Measurements from ENCODE around the gene CDC25A.
A peak's percentile ranks its signal among the peaks of the same experiment; 100 is the strongest.
"Not testable (repeated sequence)": the region's sequence is repeated elsewhere in the genome, so short reads cannot be mapped to it uniquely, and the experiment has no call there.

Gene CDC25A

GRCh38 chr3:48217449-48217848 is 29.2 kb upstream of the CDC25A start:
- peaks cover 18% of the 10 kb centered on the region for H3K4me1 ChIP-seq (ENCODE audit: insufficient read depth, low read length)
- H3K4me3 ChIP-seq (ENCODE audit: low read depth in 1 of 2, low read length in 2 of 2) = no peak overlapping the region
- H3K27me3 ChIP-seq (ENCODE audit: control insufficient read depth in 1 of 2, insufficient read depth in 2 of 2, low read length in 2 of 2) = no peaks in the 10 kb centered on the region
- H3K9me3 ChIP-seq (ENCODE audit: low read length) = no peaks in the 10 kb centered on the region
- H3K27ac ChIP-seq (ENCODE audit: low read depth, low read length) = no peak overlapping the region
- H3K36me3 ChIP-seq (ENCODE audit: insufficient read depth, low read length) = no peaks in the 10 kb centered on the region
- no peak overlapping the region for H3K9ac ChIP-seq (ENCODE audit: low read length)

DNA sequence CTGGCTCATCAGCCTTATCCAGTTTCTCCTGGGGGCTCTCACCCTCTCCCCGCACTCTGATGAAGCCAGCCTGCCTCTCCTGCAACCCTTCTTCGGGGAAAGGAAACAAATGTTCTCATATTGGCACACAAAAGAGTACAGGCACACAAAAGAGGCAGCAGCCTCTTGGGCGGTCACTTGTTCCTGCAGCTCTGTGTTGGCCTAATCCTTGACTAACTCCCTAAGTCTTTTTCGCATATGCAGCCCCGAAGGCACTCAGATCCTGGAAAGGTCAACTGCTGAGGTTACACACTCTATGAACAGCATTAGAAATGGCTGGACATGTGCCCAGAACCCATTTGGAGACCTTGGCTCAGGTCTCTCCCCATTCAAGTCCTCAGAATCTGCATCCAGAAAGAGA is 27.7 kb upstream of the CDC25A start:
- Histone ChIP-seq H3K27me3 (ENCODE audit: control insufficient read depth in 1 of 2, insufficient read depth in 2 of 2, low read length in 2 of 2) (no peaks in the 10 kb centered on the region), H3K9ac (ENCODE audit: low read length) (no peak overlapping the region), H3K4me3 (ENCODE audit: low read depth in 1 of 2, low read length in 2 of 2) (no peak overlapping the region), H3K36me3 (ENCODE audit: insufficient read depth, low read length) (no peaks in the 10 kb centered on the region), H3K4me1 (ENCODE audit: insufficient read depth, low read length) (peaks cover 18% of the 10 kb centered on the region), H3K9me3 (ENCODE audit: low read length) (no peaks in the 10 kb centered on the region), H3K27ac (ENCODE audit: low read depth, low read length) (no peak overlapping the region)

DNA sequence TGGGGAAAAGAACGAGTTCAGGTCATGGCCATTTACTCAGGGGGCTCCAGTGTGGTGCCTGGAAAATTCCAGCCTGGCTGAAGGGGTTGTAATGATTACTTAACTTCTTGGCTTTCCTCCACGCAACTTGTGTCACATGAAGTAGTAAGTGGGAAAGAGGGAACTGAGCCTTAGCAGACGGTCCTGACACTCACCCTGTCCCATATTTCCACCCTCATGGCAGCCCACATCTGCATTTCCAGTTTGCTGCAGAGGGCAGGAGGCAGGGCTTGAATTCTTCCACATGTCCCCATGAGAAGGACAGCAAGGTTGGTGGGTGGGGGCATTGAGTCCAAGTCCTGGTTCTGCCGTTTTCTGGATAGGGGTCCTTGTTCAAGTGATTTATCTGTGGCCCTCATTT is 27.2 kb upstream of the CDC25A start:
- H3K9ac ChIP-seq (ENCODE audit: low read length) = no peak overlapping the region
- no peaks in the 10 kb centered on the region for H3K27me3 ChIP-seq (ENCODE audit: control insufficient read depth in 1 of 2, insufficient read depth in 2 of 2, low read length in 2 of 2)
- no peaks in the 10 kb centered on the region for H3K36me3 ChIP-seq (ENCODE audit: insufficient read depth, low read length)
- H3K9me3 ChIP-seq (ENCODE audit: low read length) = no peaks in the 10 kb centered on the region
- H3K4me3 ChIP-seq (ENCODE audit: low read depth in 1 of 2, low read length in 2 of 2) = no peak overlapping the region
- H3K27ac ChIP-seq (ENCODE audit: low read depth, low read length) = peak overlapping the region; percentile 6
- H3K4me1 ChIP-seq (ENCODE audit: insufficient read depth, low read length) = peaks cover 18% of the 10 kb centered on the region

- Histone ChIP-seq H3K4me3 (ENCODE audit: low read depth in 1 of 2, low read length in 2 of 2) (no peak overlapping the region), H3K4me1 (ENCODE audit: insufficient read depth, low read length) (peaks cover 18% of the 10 kb centered on the region), H3K36me3 (ENCODE audit: insufficient read depth, low read length) (no peaks in the 10 kb centered on the region), H3K27ac (ENCODE audit: low read depth, low read length) (peak overlapping the region; percentile 6), H3K9ac (ENCODE audit: low read length) (no peak overlapping the region), H3K27me3 (ENCODE audit: control insufficient read depth in 1 of 2, insufficient read depth in 2 of 2, low read length in 2 of 2) (no peaks in the 10 kb centered on the region), H3K9me3 (ENCODE audit: low read length) (no peaks in the 10 kb centered on the region)
Measured at GRCh38 chr3:48215019-48215418, 26.8 kb upstream of the CDC25A start.

- H3K27ac ChIP-seq (ENCODE audit: low read depth, low read length) = no peak overlapping the region
- no peaks in the 10 kb centered on the region for H3K27me3 ChIP-seq (ENCODE audit: control insufficient read depth in 1 of 2, insufficient read depth in 2 of 2, low read length in 2 of 2)
- no peaks in the 10 kb centered on the region for H3K9me3 ChIP-seq (ENCODE audit: low read length)
- H3K9ac ChIP-seq (ENCODE audit: low read length) = no peak overlapping the region
- H3K4me3 ChIP-seq (ENCODE audit: low read depth in 1 of 2, low read length in 2 of 2) = no peak overlapping the region
- H3K4me1 ChIP-seq (ENCODE audit: insufficient read depth, low read length) = peaks cover 18% of the 10 kb centered on the region
- no peaks in the 10 kb centered on the region for H3K36me3 ChIP-seq (ENCODE audit: insufficient read depth, low read length)
Measured at GRCh38 chr3:48214225-48214624, 26.0 kb upstream of the CDC25A start.

DNA sequence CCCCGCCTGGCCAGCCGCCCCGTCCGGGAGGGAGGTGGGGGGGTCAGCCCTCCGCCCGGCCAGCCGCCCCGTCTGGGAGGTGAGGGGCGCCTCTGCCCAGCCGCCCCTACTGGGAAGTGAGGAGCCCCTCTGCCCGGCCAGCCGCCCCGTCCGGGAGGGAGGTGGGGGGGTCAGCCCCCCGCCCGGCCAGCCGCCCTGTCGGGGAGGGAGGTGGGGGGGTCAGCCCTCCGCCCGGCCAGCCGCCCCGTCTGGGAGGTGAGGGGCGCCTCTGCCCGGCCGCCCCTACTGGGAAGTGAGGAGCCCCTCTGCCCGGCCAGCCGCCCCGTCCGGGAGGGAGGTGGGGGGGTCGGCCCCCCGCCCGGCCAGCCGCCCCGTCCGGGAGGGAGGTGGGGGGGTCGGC is 23.6 kb upstream of the CDC25A start:
- peaks cover 18% of the 10 kb centered on the region for H3K4me1 ChIP-seq (ENCODE audit: insufficient read depth, low read length)
- not testable (repeated sequence) for H3K27ac ChIP-seq (ENCODE audit: low read depth, low read length); H3K9ac ChIP-seq (ENCODE audit: low read length); H3K9me3 ChIP-seq (ENCODE audit: low read length); H3K4me3 ChIP-seq (ENCODE audit: low read depth in 1 of 2, low read length in 2 of 2); H3K27me3 ChIP-seq (ENCODE audit: control insufficient read depth in 1 of 2, insufficient read depth in 2 of 2, low read length in 2 of 2); H3K36me3 ChIP-seq (ENCODE audit: insufficient read depth, low read length)

GRCh38 chr3:48210534-48210933 is 22.3 kb upstream of the CDC25A start:
- not testable (repeated sequence) for H3K27ac ChIP-seq (ENCODE audit: low read depth, low read length); H3K27me3 ChIP-seq (ENCODE audit: control insufficient read depth in 1 of 2, insufficient read depth in 2 of 2, low read length in 2 of 2); H3K9ac ChIP-seq (ENCODE audit: low read length); H3K36me3 ChIP-seq (ENCODE audit: insufficient read depth, low read length); H3K4me1 ChIP-seq (ENCODE audit: insufficient read depth, low read length); H3K4me3 ChIP-seq (ENCODE audit: low read depth in 1 of 2, low read length in 2 of 2); H3K9me3 ChIP-seq (ENCODE audit: low read length)

- no peak overlapping the region for H3K4me3 ChIP-seq (ENCODE audit: low read depth in 1 of 2, low read length in 2 of 2)
- no peaks in the 10 kb centered on the region for H3K9me3 ChIP-seq (ENCODE audit: low read length)
- H3K36me3 ChIP-seq (ENCODE audit: insufficient read depth, low read length) = no peaks in the 10 kb centered on the region
- H3K27ac ChIP-seq (ENCODE audit: low read depth, low read length) = no peak overlapping the region
- no peak overlapping the region for H3K9ac ChIP-seq (ENCODE audit: low read length)
- no peaks in the 10 kb centered on the region for H3K4me1 ChIP-seq (ENCODE audit: insufficient read depth, low read length)
- H3K27me3 ChIP-seq (ENCODE audit: control insufficient read depth in 1 of 2, insufficient read depth in 2 of 2, low read length in 2 of 2) = no peaks in the 10 kb centered on the region
Measured at GRCh38 chr3:48209445-48209844, 21.2 kb upstream of the CDC25A start.

- Histone ChIP-seq H3K27me3 (ENCODE audit: control insufficient read depth in 1 of 2, insufficient read depth in 2 of 2, low read length in 2 of 2) (no peaks in the 10 kb centered on the region), H3K27ac (ENCODE audit: low read depth, low read length) (no peak overlapping the region), H3K9me3 (ENCODE audit: low read length) (no peaks in the 10 kb centered on the region), H3K4me3 (ENCODE audit: low read depth in 1 of 2, low read length in 2 of 2) (no peak overlapping the region), H3K9ac (ENCODE audit: low read length) (no peak overlapping the region), H3K4me1 (ENCODE audit: insufficient read depth, low read length) (no peaks in the 10 kb centered on the region), H3K36me3 (ENCODE audit: insufficient read depth, low read length) (no peaks in the 10 kb centered on the region)
Measured at GRCh38 chr3:48208076-48208475, 19.9 kb upstream of the CDC25A start.

- H3K36me3 ChIP-seq (ENCODE audit: insufficient read depth, low read length) = no peaks in the 10 kb centered on the region
- H3K27ac ChIP-seq (ENCODE audit: low read depth, low read length) = no peak overlapping the region
- H3K4me1 ChIP-seq (ENCODE audit: insufficient read depth, low read length) = no peaks in the 10 kb centered on the region
- H3K27me3 ChIP-seq (ENCODE audit: control insufficient read depth in 1 of 2, insufficient read depth in 2 of 2, low read length in 2 of 2) = no peaks in the 10 kb centered on the region
- no peak overlapping the region for H3K4me3 ChIP-seq (ENCODE audit: low read depth in 1 of 2, low read length in 2 of 2)
- no peak overlapping the region for H3K9ac ChIP-seq (ENCODE audit: low read length)
- H3K9me3 ChIP-seq (ENCODE audit: low read length) = no peaks in the 10 kb centered on the region
Measured at GRCh38 chr3:48202632-48203031, 14.4 kb upstream of the CDC25A start.

- H3K9ac ChIP-seq (ENCODE audit: low read length) = no peak overlapping the region
- H3K4me3 ChIP-seq (ENCODE audit: low read depth in 1 of 2, low read length in 2 of 2) = no peak overlapping the region
- H3K27me3 ChIP-seq (ENCODE audit: control insufficient read depth in 1 of 2, insufficient read depth in 2 of 2, low read length in 2 of 2) = no peaks in the 10 kb centered on the region
- no peaks in the 10 kb centered on the region for H3K36me3 ChIP-seq (ENCODE audit: insufficient read depth, low read length)
- H3K27ac ChIP-seq (ENCODE audit: low read depth, low read length) = no peak overlapping the region
- no peaks in the 10 kb centered on the region for H3K9me3 ChIP-seq (ENCODE audit: low read length)
- no peaks in the 10 kb centered on the region for H3K4me1 ChIP-seq (ENCODE audit: insufficient read depth, low read length)
Measured at GRCh38 chr3:48199117-48199516, 10.9 kb upstream of the CDC25A start.

DNA sequence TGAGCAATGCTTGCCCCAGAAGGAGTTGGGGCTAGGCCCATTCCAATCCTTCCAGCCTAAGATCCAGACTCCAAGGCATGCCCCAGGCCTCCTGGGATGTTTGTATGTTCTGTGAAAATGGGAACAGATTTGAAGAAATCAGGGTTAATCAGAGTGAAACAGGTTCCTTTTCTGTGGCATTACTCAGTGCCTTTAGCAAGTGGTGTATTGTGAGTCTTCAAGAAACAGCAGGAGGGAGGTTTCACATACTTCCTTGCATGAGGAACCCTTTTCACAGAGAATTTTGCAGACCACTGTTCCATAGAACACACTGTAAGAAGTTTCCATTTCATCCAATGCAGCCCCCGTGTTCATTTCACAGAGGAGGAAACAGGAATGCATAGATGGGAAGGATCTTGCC is 8.4 kb upstream of the CDC25A start:
- H3K9me3 ChIP-seq (ENCODE audit: low read length) = no peaks in the 10 kb centered on the region
- H3K27me3 ChIP-seq (ENCODE audit: control insufficient read depth in 1 of 2, insufficient read depth in 2 of 2, low read length in 2 of 2) = no peaks in the 10 kb centered on the region
- no peaks in the 10 kb centered on the region for H3K36me3 ChIP-seq (ENCODE audit: insufficient read depth, low read length)
- H3K9ac ChIP-seq (ENCODE audit: low read length) = no peak overlapping the region
- H3K4me3 ChIP-seq (ENCODE audit: low read depth in 1 of 2, low read length in 2 of 2) = no peak overlapping the region
- no peak overlapping the region for H3K27ac ChIP-seq (ENCODE audit: low read depth, low read length)
- H3K4me1 ChIP-seq (ENCODE audit: insufficient read depth, low read length) = no peaks in the 10 kb centered on the region

All from muscle layer of colon (tissue), 2 donors.